Activated CD8-positive, alpha-beta memory T cell treated with anti-CD3 and anti-CD28 coated beads for 24 hours (primary cell): ENCODE data around the gene VAV3.

ENCODE experiments used
- DNase-seq: peaks from one replicate; pipeline ENCODE4 v3.0.0-alpha.2; 2020

VAV3 gene

DNA sequence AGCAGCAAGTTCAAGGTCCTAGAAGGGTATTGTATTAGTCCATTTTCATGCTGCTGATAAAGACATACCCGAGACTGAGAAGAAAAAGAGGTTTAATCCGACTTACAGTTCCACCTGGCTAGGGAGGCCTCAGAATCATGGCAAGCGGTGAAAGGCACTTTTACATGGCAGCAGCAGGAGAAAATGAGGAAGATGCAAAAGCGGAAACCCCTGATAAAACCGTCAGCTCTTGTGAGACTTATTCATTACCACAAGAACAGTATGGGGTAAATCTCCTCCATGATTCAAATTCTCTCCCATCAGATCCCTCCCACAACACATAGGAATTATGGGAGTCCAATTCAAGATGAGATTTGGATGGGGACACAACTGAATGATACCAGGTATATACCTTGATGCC, 414.6 kb downstream of the VAV3 start:
- no peak for DNase-seq

DNA sequence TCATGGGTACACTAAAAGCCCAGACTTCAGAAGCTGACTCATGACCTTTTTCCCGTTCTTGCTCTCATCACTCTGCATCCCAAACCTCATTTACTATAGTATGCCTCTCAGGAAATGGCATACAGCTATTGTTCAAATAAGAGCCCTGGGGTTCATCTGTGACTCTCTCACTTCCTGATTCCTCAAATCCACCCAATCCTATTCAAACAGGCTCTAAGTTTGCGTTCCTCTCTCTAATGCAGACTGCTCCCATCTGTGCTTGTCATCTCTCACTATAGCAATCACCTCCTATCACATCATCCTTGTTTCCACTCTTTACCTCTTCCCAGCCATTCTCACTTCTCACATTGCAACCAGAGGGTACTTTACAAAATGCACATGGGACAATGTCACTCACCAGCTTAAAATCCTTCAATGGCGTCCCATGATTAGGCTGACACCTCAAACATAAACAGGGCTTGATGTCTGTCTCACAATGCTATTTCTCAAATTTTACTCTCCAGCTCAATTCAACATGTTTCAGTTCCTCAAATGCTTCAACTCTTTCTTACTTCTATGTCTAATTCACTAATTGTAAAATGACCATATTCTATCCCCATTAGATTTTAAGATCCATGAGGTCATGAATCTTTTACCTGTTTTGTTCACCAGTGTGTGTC, 415.7 kb downstream of the VAV3 start:
- DNase-seq: no peak

DNA sequence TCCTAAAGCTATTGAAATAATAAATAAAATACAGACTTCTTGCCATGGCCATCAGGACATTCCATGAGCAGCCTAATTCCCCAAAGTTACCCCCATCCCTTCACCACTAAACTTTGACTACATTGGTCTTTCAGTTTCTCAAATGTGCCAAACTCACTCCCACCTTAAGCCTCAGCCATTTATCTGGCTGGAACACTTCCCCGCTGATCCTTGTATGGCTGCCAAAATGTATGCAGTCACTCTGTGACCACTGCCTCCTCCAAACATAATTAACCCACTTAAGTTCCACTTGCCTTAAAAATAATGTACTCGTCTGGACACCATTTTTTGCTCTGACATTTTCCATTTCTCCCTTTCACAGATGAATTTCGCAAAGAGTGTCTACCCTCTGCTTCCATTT, 416.7 kb downstream of the VAV3 start:
- DNase-seq: no peak

DNA sequence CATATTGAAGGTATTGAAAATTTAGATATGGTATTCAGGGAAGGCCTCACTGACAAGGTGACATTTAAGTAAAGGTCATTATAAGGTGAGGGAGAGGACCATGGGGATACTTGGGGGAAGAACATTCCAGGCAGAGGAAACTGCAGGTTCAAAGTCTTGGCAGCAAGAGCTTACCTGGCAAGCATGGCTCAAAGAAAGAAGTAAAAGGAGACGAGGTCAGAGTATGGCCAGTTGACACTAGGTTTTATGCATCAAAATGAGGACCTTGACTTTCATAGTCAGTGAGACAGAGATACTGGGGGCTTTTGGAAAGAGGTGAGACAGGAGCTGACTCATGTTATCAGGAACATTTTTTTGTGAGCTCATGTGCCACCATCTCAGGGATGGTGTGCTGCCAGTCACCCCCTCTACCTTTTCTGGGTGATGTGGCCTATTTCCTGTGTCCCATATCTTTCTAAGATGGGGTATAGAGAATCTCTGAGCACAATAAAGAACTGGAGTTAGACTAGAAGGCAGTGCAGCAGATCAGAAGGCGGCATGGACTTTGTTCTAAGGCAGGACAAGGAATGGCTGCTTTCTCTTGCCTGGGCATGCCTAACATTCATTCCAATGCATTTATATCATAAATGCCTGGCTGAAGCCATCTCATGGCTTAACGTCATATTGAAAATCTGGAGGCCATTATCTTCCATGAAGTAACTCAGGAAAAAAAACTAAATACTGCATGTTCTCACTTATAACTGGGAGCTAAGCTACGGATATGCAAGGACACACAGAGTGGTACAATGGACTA, 417.4 kb downstream of the VAV3 start:
- DNase-seq: no peak

- DNase-seq: no peak
These were observed 418.4 kb downstream of the VAV3 start for GRCh38 chr1:107546576-107546975.

DNA sequence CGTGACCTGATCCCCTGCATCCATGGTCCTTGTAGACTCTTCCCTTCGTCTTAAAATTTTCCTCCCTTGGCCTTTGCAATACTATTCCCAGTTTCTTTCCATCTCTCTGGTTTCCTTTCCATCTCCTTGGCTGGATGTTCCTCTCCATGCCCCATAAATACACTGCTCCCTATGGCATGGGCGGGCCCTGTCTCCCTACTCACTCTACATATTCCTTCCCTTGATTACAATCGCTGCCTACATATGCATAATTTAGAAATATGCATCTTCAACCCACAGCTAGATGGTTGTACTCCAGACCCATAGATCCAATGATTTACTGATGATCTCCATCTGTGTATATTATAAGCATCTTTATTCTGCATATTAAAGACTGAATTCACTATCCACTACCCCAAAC, 419.1 kb downstream of the VAV3 start:
- no peak for DNase-seq

- DNase-seq: no peak
These were observed 419.9 kb downstream of the VAV3 start for GRCh38 chr1:107545056-107545577.

DNA sequence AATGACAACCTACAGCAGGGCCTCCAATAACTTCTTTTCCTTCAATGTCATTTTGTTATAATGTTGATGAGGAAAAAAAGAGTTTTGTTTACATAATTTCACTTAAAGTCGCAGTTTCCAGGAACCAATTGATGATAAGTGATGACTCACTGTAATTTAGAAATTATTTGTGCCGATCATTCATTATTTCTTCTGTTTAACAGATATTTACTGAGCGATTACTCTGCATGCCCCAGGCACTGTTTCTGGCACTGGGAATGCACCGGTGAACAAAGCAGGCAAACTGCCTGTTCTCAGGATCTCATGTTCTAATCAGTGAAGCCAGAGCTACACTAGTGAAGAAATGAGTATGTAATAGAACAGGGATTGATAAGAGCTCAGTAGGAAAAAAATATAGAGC, 420.7 kb downstream of the VAV3 start:
- no peak for DNase-seq

- no peak for DNase-seq
These were observed 423.6 kb downstream of the VAV3 start for GRCh38 chr1:107541412-107541811.

DNA sequence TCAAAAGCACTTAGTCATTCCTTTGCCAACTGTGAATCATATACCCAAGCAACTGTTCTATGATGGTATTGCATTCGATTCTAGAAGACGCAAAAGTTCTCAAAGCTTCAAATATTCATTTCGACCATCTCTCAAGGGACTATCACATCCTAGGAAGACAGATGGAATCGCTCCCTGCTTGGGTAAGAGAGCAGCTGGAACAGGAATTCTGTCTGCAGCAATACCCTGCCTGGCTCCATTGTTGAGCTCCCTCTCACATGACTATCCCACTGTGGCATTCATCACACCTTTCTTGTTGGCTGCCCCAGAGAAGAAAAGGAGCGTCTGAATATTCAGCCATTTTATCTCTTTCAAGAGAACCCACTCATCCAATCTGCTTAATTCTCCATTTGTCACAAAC, 426.5 kb downstream of the VAV3 start:
- no peak for DNase-seq

GRCh38 chr1:107536266-107536665, 428.7 kb downstream of the VAV3 start:
- no peak for DNase-seq

DNA sequence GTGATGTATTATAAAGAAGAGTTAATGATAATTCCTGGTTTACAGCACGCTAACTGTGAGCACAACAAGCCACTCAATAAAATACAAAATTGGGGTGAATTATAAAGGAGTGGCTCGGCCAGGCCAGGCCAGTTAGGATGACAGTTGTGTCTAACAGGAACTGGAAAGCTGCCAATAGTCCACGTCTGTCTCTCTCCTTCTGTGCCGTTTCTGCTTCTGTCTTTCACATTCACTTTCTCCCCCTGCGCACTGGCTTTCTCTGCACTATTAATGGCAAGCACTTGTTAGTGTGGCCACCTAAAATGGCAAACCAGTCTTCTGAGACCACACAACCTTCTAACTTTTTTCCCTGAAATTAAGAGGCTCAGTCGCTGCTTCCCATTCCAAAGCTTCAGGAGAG, 429.9 kb downstream of the VAV3 start:
- DNase-seq: no peak

DNA sequence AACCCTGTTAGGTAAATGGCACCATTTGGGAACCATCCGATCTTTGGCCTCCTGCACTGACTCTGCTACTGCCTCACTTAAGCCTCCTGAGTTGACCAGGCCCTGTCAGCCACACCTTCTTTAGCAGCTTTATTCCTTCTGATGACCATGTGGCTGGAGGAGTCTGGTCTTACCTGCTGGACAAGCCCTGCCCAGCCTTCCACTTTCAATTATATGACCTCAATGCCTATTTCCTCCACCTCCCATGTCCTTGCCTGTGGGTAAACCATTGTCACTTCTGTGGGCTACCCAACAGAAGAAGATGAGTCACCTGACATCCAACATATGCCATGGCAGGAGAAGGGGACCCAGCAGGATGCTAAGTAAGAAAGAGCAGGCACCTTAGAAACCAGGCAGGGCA, 430.3 kb downstream of the VAV3 start:
- no peak for DNase-seq

DNA sequence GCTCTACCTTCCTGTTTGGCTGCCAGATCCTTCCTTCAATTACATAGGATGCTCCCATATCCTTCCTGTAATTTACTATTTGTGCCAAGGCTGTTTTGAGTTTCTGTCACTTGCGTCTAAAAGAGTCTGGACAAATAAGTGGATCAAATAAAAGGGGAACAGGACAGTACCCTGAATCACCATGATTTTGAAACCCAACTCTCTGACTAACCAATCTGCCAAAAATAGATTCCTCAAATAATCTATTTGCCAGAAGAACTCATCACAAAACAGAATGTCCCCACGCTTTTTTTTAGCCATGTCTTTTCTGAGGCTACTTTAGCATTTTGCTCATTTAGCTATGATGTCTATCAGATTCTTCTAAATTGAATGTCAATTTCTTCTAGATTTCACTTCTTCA, 431.5 kb downstream of the VAV3 start:
- no peak for DNase-seq

DNA sequence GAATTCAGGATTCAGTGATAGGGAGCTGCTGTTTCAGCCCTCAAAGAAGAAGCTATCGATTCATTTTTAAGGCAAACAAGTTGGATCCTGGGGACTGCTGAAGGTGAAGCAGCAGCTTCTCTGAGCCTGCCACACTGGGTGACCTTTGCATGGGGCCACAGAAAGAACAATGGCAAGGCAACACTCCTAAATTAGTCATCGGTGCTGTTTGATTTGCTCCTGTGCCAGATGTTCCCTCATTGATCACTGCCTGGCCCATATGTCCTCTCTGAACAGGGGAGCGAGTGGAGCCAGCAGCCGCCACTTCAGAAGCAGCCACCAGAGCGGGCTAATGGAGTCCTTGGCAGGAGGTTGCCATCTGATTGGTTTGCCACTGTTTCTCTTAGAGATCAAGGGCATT, 432.7 kb downstream of the VAV3 start:
- DNase-seq: no peak

- no peak for DNase-seq
These were observed 433.7 kb downstream of the VAV3 start for GRCh38 chr1:107531065-107531908.

DNA sequence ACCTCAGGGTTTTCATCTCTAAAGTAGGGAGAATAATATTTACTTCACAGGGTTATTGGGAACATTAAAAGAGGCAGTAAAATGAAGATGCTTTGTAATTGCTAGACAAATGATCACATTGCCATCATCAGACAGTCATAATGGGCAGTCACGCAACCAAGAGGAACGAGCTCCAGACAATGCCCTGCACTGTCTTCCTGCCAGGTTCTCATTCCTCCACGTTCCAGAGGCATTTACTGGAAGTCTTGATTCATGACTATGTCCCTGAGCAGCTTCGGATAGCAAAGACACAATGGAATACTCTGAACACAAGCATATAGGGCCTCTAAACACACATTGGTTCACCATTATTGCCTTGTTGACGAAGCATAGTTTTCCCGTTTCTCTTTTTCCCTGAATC, 434.4 kb downstream of the VAV3 start:
- no peak for DNase-seq

GRCh38 chr1:107529511-107530149, 435.4 kb downstream of the VAV3 start:
- no peak for DNase-seq

- no peak for DNase-seq
These were observed 438.3 kb downstream of the VAV3 start for GRCh38 chr1:107526524-107527198.

DNA sequence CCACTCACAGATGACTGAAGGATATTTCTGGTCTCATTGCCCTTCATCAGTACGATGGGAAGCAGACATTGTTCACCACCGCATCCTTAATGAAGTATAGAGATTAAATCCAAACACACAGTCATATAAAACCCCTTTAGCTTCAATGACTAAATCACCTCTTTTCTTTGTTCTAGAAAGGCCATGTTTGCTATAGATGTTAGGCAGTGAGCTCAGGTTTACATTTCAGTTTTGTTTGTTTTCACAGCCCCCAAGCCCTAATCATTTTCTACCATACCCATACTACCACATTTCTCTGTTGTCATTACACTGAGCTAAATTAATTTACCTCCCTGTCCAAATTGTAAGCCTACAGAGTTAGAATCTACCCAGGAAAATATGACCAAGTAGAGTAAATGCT, 439.0 kb downstream of the VAV3 start:
- no peak for DNase-seq

GRCh38 chr1:107525145-107525544, 439.8 kb downstream of the VAV3 start:
- no peak for DNase-seq

DNA sequence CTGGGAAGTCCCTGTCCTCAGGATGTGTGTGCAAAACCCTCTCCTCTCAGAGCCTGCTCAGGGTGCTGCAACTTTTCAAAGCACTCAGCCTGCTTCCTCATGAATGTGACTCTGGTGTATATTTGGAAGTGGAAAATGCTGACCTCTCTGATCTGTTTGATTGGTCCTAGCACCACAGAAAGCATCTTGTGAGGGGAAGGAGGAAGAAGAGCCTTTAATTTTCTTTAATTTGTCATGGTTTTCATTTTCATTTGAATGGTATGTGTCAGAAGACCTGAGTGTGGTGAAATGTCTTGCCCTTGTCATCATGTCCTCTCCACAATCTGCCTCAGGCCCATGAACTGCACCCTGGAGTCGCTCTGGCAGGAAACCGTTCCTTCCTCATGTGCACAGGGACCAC, 440.7 kb downstream of the VAV3 start:
- no peak for DNase-seq

GRCh38 chr1:107523736-107524135, 441.2 kb downstream of the VAV3 start:
- no peak for DNase-seq
